Activated T-cell treated with anti-CD3 and anti-CD28 coated beads, Interleukin-2, amount 50 U/mL, for 48 hours (primary cell): Measurements from ENCODE around the gene HDLBP.

Experiments
- DNase-seq, 2 experiments: peaks; one replicate each; pipeline ENCODE4 v3.0.0-alpha.2; 2020

The HDLBP gene

DNA sequence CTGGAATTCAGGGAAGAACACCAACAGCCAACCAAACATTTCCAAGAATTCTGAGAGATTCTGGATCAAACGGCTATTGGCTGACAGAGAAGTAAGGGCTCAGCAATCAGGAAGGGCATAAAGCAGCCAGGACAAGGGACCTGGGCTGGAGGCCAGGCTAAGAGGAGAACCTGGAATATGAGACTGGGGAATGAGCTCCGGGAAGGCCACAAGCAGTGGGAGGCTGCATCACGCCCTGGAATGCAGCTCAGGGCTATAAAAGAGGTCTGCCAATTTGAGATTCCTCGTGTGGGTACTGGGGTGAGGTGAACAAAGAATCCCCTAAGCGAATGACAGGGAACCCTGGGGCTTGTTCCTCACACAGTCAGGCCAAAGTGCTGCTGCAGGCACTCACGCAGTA lies 66.6 kb downstream of the HDLBP start:
- no peak for DNase-seq

DNA sequence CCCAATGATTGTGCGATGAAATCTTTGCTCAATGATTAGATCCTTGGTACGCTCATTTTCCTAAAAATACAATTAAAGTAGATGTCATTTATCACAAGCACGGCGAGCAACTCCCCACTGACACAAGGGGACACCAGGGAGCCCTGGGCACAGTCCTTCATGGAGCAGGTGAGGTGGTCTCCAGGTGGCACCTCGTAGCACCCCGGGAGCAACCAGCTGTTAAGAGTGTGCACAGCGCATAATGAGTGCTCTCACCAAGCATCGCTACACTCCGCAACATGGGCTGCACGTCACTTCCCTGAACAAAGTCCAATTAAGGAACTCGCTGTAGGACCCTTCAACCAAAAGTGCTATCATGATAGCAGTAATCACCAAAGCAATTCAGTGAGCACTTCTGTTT lies 67.2 kb downstream of the HDLBP start:
- DNase-seq: no peak

DNA sequence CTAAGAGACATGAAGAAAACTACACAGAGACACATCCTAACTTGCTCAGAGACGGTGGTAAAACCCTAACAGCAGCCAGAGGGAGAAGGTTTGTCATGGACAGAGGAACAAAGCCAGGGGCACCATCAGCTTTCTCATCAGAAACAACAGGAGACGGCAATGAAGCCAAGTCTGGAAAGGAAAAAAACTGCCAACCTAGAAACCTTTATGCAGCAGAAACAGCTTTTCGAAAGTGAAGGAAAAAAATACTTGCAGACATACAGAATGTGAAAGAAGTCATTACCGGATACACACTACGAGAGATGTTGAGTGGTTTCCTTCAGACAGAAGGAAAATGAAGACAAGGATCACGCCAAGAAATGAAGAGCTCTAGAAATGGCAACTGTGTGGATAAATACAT lies 71.1 kb downstream of the HDLBP start:
- no peak for DNase-seq

DNA sequence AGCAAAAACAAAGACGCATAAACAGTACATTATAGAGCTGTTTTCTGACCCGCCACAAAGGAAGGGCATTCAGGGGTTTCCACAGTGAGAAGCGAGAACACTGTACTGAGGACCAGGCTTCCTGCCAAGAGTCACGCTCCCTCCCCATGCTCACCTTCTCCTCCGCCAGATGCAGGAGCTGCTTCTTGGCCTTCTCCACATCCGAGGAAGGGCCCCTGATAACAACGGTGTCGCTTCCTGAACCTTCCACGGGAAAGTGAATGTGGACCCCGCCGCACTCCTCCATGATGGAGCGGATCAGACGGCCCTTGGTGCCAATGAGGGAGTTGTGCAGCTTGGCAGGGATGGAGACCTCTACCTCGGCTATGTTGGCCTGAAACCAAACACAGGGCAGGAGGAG lies 73.2 kb downstream of the HDLBP start:
- DNase-seq: no peak

DNA sequence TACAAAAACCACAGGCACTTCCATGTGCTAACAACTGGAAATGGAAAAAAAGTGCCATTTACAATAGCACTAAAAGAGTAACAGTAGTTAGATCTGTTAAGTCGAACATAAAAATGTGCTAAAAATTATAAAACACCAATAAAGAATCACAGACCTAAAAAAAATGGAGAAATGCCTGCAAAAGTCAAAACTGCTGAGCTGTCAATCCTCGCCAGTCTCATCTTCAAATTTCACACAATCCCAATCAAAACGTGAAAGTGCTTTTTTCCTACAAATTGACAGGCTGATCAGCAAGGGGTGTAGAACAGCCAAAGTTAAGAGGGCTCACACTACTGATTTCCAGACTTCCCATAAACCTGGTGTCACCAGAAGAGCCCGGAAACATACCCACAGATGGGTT lies 73.8 kb downstream of the HDLBP start:
- no peak for DNase-seq

DNA sequence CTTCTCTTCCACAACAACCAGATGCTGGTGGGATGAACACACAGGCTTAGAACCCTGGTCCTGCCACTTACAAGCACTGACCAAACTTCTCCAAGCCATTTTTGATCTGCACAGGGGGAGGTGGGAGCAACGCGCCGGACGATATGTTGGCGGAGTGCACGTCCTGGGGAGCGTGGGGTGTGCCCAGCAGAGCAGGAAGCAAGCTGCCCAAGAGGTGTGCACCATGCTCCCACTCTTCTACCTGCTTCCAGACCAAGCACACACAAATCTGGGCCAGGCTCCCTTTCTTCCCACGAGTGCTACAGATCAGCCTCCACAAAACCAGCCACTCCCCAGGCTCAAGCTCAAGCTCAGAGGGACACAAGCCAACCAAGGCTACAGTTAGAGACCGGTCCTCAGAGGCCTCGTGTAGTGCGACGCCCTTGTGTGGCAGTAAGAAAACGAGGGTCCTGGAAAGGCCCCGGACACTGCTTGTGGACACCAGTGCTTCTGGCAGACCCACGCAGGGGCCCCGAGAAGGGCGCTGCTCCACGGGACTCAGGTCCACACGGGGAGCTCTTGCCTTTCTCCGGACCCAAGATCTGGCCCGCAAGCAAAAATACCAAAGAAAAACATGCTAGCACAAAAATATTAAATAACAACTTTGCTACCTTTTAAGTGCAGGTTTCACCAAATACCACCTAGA lies 75.0 kb downstream of the HDLBP start:
- DNase-seq: no peak

DNA sequence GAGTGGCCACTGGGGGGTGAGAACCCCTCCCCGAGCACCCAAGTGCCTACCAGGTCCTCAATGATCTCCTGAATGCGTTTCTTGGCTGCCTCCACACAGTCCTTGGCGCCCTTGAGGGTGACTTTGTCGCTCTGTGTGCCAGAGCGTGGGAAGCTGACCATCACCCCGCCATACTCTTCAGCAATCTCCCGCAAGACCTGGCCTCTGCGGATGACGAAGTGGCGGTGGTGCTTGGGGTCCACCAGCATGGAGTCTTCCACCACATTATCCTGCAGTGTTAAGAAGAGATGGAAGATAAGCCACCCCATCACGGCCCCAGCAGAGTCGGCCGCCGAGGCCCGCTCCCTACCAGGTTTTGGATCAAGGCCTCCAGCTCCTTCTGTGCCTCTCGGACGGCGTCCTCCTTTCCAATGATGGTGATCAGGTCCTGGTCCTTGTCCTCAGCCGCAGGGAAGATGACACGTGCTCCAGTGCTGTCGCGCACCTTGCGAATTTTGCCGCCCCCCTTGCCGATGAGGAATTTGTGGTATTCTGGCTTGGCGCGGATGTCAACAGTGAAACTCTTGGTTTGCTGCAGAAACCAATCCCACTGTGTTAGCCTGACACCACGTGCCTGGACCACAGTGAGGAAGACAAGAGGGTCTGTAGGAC lies 75.8 kb downstream of the HDLBP start:
- no peak for DNase-seq

DNA sequence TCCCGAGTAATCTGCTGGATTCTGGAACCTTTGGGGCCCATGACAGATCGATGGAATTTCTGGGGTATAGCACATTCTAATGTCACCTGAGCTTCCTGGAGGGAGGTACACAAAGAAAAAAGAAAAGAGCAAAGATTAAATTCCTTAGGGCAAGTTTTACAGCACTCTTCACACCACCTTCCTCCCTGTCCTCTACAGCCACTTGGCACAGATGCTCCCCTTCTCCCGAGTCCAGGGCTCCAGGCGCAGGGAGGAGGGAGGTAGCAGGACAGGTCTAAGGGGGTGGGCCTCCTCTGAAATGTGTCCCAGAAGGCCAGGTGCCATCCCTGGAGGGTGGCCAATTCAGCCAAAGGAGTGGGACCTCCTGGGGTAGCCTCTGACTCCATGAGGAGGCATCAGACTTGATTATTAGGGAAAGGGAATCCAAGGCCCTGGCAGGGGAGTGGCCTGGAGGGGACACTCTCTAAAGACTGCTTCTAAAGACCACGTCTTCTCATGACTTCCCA lies 76.7 kb downstream of the HDLBP start:
- DNase-seq: no peak

DNA sequence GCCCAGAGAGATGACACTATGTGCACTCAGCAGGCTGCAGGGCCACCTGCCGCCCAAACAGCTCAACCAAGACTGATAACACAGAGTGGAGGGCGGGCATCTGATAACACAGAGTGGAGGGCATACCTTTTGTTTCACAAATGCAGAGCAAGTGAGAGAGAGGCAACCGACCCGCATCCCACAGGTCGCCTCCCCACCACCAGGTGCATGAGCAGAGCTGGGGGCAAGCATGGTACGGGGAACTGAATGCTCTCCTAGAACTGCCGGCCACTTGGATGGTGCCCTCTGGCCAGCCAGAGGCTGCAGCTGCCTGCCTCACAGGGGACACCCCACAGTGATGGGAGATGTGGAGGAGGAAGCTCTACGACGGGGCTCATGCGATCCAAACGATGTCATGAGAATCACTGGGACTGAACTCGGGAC lies 77.5 kb downstream of the HDLBP start:
- DNase-seq: no peak

DNA sequence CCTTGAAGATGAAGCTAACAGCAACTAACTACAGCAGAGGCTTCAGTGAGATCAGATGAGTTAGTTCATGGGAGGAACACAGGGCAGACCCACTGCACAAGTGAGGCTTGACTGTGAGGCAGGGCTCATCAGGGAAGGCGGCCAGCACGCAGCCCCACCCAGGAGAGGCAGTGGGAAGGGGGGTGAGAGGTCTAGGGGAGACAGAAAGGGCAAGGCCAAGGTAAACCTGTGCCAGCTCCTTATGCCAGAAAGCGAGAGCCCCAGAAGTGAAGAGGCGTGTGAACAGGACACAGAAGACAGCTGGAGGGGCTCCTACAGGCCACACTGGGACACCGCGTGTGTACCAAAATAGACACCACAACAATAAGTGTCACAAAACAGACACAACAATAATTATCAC lies 78.4 kb downstream of the HDLBP start:
- no peak for DNase-seq

DNA sequence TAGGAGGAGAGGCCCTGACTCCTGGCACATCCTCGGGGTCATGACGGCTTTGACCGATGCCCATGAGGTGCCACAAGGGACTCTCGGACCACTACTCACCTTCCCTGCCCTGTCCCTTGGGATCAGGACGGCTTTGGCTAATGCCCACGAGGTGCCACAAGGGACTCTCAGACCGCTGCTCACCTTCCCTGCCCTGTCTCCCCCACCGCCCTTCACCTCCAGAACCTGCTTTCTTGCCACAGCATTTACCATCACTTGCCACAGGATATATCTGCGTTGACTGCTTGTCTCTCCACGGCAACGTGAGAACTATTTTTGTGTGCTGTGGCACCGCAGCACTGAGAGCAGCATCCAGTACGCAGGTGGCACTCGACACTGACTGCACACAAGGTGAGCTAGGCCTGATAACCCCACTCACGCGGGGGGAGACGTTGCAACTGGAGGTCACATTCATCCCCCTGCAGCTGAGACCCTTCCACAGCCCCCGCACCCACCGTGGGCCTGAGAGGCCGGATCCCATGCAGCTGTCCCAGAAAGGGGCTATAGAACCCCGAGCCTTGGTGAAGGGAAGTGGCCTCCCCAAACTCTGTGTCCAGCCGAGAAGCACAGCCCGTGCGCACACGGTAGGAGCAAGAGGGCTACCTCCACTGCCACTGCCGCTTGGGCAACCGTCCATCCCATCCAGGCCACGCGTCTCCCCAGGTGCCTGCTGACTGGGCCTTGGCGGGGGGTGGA lies 79.4 kb downstream of the HDLBP start:
- DNase-seq: no peak

DNA sequence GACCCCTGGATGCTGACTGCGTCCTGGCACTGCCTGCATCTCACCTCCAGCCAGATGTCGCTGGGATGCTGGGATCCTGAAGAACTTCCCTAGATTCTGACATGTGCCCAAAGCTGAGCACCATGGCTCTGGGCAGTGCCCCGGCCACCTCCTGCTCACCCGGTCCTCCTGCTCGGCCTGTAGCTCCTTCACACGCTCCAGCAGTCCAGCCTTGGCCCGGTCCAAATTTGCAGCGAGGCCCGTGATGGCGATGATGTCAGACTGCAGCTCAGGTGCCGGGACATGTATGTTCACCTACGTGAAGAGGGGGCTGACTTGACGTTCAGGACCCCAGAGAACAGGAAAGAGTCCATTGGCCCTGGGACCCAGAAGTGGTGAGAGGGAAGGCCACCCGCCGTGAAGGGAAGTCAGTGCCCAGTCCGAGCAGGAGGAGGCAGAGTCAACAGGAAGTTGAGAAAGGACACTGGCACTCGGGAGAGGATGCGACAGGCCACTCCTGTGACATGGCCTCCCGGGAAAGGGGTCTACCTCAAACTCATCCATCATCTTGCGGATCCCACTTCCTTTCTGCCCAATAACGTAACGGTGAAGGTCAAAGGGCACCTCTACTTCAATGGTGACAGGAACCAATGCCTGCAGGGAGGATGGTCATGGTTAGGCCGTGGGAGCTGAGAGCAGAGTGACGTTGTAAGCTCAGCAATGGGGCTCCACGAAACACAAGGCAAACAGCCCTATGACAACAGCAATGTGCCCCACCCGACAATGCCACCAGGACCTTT lies 80.3 kb downstream of the HDLBP start:
- DNase-seq: no peak

DNA sequence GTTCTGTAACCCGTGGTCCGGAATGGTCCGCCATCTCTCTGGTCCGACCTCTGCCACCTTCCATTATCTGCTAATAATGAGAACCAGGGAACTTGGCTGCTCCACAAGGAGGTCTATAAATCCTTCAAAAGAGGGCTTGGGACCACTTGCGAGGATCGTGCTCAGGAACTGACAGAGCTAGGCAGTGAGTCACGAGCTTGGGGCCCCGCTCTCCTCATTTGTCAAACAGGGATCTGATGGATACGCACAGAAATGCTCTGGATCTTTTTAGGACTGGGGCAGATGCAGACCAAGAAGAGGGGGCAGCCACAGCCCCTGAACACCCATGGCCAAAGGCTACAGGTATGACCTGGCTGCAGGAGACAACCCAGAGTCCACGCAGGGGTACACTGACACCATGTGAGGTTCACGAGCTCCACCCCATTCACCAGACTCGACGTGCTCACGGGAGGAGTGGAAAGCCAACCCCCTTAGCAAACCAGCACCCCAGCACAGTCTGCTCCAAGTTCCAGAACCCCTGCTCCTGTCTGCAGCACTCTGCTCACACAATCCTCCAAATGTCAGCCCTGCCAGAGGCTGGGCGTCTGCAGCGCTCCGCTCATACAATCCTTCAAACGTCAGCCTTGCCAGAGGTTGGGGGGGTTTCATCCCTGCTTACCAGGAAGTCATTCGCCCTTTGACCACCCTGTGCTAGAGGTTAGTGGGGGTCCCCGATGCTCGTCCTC lies 81.2 kb downstream of the HDLBP start:
- DNase-seq: no peak

DNA sequence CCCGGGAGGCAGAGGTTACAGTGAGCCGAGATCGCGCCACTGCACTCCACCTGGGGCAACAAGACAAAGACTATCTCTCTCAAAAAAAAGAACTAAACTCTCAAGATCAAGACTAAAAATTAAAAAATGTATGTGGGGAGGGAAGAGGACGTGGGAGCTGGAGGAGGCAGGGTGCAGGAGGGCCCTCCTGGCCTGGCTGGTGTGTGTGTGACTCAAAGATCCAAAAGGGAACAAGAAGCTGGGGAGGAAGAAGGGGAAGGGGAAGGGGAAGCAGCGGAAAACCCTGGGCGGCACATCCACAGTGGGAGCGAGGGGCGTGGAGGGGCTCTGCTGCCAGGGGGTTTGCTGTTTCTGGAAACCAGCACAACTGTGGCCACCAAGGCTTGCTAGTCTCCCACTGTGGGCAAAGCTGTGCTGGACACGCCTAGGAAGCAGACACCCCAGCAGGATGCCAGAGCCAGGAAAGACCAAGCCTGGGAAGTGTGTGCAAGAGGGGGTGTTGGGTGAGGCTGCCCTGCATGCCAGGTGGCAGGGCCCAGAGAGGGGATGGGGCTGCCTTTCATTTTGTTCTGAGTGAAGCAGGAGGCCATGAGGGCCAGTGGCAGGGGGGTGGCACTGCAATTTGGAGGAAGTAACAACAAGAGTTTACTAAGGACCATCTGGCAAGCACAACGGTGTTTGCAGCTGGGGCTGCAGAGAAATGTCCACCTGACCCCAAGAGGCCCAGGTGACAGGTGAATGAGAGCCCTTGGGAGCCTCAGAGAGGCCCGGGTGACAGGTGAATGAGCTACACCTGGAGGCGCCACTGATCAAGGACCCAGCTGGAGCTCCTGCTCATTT lies 82.5 kb downstream of the HDLBP start:
- DNase-seq: no peak

DNA sequence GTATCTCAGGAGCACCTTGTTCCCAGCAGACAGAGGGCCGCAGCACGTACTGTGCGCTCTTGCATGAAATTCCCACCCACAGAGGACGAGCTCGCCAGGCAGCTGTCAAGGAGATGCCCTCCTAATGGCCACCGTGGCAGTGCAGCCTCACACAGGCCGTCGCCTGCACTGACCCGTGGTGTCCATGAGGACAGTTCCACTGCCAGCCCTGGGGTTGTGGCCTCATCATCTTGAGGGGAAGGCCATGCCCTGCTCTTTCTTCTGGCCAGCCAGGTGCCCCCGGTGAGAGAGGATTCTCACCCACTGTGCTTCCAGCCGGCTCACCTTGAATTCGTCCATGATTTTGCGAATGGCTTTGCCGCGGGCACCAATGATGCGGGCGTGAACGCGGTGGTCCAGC lies 85.0 kb downstream of the HDLBP start:
- DNase-seq: no peak

DNA sequence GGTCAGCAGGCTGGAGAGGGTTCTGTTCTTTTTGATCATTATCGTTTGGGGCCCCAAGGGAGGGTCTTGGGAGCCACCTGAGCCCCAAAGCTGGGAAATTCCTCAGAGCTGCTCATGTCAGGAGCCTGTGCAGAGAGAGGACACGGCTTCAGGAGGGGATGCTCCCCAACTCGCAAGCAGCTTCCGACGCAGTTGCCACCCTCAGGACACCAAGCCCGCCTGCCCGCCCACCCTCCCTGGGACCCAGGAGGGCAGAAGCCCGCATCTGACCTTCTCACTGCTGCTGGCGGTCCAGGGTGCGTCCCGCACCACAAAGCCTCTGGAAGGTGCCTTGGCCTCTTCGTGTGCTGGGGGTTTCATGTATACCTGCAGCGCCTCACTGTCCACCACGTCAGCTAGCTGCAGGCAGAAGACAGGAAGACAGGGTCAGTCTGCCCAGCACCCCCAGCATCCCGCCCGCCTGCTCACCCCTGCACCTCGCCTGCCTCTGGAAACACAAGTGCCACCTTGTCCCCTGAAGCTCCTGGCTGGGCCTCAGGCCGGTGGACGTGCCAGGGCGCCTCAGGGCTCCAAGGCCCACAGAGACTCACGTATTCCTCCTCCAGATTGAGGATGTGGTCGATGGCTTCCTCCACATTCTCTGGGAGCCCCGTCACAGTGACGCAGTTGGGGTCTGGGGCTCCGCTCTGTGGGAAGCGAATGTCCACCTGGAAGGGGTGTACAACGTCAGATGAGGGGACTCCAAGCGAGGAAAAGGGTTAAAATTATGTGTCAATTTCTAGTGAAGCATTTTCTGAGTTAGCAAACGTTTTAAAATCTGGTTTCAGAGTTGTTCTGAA lies 85.7 kb downstream of the HDLBP start:
- DNase-seq: no peak

DNA sequence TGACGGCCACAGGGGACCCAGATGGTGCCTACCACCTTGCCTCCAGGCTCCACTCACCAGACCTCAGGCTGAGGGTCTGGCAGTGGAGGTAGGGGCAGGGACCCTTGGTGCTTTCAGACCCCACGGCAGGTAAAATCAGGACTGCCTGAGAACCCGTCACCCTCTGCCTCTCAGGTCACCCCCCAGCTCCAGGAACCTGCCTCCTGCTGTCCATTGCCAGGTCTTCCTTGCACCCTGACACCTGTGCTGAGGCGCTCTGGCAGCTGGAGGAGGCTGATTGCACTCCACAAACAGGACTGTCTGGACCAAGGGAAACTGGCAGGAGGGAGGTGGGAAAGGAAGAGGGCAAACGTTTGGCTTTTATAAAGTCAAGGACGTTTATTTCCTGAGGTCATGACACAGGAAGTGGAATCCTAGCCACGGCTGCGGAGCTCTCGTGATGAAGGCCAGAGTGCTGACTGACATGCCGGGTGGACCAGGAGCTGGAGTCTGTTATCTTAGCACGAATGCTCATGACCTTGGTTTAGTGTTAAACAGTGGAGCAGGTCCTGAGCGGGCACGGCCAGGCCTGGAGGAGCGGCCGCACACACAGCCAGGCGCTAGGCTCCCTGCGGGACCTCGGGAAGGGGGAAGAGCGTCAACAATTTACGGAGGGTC lies 86.5 kb downstream of the HDLBP start:
- no peak for DNase-seq

DNA sequence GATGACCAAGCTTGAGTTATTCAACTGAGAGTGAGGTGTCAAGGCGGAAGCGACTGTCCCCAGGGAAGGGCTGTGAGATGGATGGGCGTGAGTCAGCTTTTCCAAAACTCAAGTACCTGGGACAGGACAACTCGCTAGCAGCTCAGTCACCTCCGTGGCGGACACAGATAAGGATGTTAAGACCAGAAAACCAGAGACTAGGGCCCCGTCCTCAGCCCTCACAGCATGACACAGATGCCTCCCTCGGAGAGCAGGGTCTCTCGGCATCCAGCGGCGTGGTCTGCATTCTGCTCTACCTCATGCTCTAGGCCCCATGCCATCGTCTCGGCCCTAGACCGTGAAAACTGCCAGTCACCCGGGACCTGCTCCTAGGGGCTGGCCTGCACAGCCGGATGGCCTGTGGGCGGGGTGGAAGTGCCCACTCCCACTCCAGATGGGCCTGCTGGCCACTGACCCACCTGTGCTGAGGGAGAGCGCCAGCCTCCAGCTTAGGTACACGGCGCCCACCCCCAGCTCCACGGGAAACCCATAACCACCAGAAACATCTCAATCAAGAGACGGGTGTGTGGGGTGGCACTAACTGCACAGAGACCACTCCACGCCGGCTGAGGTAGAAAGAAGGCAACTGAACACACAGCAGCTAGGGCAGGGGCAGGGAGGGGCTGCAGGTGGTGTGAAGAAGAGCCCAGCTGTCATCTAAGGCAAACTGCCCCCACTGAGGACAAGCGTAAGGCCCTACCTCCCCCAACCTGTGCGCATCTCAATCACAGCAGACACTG lies 87.2 kb downstream of the HDLBP start:
- DNase-seq: no peak

DNA sequence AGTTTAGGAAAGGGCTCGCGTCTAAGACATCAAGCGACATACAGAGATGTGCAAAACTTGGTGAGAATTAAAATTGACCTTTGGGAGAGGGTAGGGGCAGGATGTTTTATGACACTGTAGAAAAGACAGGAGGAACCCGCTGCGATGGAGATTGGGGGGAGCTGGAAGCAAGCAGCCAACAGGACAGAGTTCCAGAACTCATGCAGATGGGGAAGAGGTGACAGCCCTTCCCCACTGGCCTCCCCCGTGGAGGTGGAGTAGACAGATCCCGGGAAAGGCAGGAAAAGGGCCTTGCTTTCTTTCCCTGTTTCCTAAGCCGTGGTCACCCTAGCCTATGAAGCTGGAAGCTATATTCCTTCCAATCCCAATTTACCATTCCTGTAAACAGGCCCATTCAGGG lies 87.9 kb downstream of the HDLBP start:
- no peak for DNase-seq
